Measurements from ENCODE around the gene CA12.

CA12 gene

DNA sequence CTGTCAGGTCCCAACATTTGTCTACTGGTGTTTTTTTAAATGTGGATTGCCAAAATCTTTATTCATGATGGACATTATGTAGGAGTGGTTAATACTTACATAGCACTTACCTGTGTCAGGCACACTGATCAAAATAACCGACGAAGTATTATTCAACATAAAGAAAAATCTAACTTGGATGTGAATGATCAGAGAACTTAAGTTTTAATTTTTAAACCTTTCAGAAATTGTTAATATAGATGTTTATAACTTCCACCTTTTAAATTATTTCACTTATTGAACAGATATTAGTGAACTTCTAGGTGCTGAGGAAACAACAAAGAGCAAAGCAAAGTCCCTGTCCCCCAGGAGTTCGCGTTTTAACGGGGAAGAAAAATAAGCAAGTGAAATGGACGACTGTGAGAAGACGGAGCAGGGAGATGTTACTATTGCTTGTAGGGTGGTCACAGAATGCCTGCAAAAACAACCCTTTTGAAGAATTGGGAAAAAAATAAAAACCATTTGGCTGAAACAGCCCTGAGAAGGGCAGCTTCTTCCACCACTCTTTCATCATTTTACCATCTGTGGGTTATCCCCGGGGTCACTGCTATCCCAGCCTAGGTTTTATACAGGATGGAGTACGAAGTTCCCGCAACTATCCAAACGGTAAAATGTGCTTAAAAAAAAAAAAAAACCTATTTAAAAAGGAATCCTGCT, 105.2 kb downstream of the CA12 start:
- DNase-seq = no peak

DNA sequence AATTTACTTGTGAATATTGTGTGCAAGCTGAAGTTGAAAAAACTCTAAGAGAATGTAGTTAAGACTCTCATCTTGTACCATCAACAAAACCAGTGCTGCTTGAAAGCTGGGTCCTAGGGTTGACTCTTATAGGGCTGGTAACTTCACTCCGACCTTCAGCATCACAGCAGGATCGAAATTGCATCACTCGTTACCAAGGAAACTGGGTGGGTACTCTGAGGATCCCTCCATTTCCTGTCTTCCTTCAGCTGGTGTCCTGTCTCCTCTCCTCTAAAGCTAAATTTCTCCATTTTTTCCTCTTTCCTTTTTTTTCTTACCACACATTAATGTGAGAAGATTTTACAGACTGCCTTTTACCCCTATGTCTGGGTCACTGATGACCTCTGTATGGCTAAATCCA, 107.2 kb downstream of the CA12 start:
- DNase-seq = no peak
